HG03064 (cell line): ENCODE measurements around the gene C4orf46.
"Not testable (repeated sequence)": the region's sequence is repeated elsewhere in the genome, so short reads cannot be mapped to it uniquely, and the experiment has no call there.

Experiments used
- ATAC-seq: cut with Tn5 transposase; IDR thresholded peaks from one replicate; pipeline ENCODE4 v1.9.1; 2021; ENCODE audit warnings: low read depth; ENCODE audit not compliant: unreplicated experiment

C4orf46 gene

DNA sequence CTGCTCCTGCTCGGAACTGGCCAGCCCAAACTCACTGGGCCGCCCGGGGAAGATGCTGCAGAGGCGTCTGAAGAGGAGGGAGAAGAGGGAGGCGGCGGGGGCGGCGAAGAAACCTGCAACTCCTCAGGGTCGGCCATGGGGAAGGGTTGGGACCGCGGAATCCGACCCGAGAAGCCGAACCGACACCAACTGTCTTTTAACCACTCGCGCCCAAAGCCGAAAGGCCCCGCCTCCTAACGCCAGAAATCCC lies at the start of gene C4orf46:
C4orf46 (minus strand) TSS at position 223 of the 250 bp plus-strand sequence; CDS start at position 137, 86 bp downstream.
- no peak for ATAC-seq

DNA sequence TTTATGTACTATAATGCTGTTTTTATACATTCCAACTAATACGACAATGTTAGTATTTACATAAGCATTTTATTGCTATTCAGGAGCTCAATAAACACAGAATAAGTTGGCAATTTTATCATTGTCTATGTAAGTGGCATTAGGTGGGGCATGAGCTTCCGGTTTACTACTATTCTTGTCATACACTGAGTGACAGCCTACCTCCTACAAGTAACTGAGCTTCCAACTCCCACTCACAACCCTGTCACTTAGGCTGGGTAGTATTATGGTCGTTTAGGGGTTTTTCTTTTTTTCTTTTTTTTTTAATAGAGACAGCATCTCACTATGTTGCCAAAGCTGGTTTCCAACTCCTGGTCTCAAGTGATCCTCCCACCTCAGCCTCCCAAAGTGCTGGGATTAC lies 44.1 kb upstream of the C4orf46 start:
- no peak for ATAC-seq

DNA sequence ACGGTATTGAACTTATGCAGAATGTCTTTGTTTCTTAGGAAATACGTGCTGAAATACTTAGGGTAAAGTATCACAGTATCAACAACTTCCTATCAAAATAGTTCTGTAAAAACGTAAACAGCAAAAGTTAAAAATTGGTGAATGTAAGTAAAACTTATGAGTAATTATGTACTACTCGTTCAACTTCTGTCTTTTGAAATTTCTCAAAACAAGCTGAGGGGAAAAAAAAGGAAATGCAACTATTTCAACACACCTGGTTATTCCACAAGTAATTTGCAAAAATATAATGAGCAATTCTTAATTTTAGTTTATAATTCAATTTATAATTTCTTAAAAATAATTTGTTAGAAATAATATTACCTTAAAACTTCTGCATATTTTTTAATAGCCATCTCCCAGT lies 43.2 kb upstream of the C4orf46 start:
- ATAC-seq = no peak

DNA sequence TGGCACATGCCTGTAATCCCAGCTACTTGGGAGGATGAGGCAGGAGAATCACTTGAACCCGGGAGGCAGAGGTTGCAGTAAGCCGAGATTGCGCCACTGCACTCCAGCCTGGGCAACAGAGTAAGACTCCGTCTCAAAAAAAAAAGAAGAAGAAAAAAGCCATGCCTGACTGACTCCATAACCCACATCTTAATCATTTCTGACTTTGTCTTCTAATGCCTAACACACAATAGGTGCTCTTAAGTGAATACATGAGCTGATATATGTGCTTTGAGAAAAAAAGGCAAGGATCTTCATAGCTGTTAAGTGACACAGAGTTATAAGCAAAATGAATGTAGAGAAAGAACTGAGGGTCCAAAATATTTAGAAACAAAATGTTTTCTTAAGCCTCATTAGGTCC lies 40.9 kb upstream of the C4orf46 start:
- not testable (repeated sequence) for ATAC-seq

DNA sequence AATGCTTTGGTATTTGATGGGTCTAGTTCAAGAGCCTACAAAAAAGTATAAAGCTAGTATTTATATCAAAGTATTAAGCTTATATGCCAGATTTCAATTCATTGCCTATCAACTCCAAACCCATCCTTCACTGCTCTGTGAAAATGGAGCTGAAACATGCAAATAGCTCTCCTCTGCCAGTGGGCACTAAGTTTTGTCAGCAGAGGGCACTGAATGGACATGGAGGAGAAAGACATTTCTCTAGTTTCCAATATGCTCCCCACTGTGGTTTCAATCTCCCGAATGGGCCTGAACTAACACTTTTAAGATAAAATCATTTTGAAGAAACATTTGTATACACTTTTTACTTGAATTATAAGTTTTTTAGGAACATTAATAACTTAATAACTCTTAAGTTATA lies 39.1 kb upstream of the C4orf46 start:
- ATAC-seq = no peak

DNA sequence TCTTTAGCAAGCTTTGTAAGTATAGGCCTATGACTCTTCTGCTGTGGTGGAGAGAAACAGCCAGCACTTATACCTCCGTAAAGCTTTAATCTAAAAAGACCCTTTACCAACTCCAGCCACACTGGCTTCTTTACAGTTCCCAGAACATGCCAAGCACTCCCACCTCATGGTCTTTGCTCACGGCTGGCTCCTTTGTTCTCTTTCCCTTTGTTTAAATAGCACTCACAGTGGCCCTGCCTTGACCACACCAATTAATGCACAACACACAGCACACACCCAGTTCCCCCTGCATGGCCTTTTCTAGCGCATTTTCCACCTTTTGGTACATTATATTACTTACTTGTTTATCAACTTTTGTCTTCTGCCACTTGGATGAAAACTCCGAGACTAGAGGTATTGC lies 32.6 kb upstream of the C4orf46 start:
- no peak for ATAC-seq

DNA sequence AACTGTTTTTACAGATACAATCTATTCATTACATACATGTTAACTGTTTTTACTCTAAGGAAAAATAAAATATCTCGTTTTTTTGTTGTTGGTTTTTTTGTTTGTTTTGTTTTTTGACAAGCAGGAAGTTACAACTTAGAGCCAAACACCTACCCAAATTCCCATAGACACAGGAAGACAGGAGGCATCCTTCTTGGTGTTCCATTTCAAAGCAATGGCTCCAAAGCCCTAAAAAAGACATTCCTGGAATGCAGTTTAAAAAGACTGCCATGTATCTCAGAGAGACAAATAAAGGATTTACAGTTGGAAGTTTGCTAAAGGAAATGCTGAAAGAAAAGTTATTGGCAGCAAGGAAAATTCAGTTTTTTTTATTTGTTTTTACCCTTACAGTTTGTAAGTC lies 17.1 kb upstream of the C4orf46 start:
- no peak for ATAC-seq

DNA sequence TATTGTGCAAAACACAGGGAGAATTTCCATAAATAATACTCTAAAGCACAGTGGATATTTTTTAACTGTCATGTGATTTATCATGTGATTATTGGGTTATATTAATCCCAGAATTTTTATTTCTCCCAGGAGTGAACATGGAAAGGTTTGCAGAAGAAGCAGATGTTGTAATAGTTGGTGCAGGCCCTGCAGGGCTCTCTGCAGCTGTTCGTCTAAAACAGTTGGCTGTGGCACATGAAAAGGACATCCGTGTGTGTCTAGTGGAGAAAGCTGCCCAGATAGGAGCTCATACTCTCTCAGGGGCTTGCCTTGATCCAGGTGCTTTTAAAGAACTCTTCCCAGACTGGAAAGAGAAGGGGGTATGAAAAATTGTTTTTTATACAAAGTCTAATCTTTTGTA lies 10.4 kb upstream of the C4orf46 start:
- no peak for ATAC-seq

DNA sequence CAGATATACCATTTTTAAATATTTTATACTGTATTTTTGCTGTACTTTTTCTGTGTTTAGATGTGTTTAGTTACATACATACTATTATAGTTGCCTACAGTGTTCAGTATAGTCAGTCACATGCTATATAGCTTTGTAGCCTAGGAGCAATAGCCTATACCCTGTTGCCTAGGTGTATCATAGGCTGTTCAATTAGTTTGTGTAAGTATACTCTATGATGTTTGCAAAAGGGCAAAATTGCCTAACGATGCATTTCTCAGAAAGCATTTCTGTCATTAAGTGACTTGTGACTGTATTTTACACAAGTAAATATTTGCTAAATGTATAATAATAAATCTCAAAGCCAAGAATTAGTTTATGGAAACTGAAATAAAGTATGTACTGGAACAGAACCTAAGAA lies 9.9 kb upstream of the C4orf46 start:
- ATAC-seq = no peak

DNA sequence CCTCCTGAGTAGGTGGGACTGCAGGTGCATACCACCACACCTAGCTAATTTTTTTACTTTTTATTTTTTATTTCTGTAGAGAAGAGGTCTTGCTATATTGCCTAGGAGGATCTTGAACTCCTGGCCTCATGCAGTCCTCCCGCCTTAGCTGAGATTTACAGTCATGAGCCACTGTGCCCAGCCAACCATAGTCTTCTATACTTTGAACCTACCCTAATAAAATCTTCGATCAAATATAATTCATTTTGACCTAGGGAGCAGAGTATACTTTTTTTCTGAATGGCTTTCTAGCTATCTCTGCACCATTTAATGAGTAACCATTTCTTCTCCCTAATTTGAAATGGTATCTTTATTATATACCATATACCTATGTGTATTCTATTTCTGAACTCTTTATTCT lies 7.1 kb upstream of the C4orf46 start:
- ATAC-seq = no peak

DNA sequence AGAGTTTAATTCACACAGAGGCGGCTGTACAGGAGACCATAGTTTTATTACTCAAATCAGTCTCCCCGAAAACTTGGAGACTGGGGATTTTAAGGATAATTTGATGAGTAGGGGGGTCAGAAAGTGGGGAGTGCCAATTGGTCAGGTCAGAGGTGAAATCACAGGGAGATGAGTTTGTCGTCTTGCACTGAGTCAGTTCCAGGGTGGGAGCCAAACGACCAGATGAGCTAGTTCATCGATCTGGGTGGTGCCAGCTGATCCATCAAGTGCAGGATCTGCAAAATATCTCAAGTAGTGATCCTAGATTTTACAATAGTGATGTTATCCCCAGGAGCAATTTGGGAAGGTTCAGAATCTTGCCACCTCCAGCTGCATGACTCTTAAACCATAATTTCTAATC lies 4.4 kb upstream of the C4orf46 start:
- ATAC-seq = no peak

DNA sequence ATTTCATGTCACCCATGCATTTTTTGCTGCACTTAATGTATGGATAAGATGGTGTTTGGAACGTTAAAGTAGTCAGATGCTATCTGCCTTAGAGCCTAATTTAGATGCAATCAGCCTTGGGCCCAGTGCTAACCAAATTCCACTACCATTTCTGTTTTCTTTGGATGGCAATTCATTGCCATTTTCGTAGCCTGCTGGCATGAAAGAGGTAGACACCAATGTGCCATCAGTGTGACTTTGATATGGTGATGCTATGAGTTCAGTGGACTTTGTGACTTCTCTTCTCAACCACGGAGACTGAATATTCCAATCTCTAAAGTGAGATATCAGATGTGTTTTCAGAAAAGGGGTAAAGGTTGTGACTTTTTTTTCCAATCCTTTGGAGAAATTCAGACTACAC lies 1.9 kb upstream of the C4orf46 start:
- no peak for ATAC-seq

DNA sequence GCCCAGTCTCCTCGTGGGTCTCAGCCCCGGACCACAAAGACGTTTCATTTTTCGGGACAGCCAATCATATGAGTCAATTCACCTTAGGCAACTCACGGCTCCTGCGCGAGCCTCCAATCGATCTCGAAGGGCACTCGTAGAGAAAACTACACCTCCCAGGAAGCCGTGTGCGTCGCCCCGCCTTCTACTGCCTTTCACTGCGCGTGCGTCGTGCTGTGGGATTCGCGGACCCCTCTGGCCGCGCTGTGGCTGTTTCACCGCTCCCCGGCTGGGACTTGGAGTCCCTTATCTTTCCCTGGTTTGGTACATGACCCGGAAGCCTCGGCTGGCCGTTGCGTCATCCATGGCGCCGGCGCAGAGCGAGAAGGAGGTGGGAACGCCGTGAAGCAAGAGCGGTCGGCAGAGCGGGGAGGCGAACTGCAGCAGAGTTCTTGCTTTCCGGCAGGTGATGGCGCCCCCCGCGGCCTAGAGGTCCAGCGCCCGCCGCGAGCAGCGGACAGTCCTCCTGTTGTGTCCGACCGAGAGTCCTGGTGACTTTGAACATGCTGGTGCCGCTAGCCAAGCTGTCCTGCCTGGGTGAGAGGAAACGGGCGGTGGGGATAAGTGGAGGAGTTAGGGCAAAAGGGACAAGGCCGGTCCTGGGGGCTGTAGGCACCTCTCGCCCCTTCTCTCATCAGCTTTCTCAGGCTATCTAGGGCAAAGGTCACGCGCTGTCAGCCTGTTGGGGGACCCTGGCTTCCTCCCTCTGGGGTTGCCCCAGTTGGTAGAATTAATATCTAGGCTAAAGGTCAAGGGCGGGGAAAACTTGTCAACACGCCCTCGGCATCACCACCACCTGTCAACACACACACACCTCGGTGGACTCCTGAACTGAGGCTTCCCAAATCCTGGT lies 474 bp upstream of the C4orf46 start, which contains the start of gene ETFDH:
ETFDH (plus strand) TSS at position 382 of the 892 bp plus-strand sequence; CDS start at position 543, 161 bp downstream.
- peak; percentile 88 for ATAC-seq

DNA sequence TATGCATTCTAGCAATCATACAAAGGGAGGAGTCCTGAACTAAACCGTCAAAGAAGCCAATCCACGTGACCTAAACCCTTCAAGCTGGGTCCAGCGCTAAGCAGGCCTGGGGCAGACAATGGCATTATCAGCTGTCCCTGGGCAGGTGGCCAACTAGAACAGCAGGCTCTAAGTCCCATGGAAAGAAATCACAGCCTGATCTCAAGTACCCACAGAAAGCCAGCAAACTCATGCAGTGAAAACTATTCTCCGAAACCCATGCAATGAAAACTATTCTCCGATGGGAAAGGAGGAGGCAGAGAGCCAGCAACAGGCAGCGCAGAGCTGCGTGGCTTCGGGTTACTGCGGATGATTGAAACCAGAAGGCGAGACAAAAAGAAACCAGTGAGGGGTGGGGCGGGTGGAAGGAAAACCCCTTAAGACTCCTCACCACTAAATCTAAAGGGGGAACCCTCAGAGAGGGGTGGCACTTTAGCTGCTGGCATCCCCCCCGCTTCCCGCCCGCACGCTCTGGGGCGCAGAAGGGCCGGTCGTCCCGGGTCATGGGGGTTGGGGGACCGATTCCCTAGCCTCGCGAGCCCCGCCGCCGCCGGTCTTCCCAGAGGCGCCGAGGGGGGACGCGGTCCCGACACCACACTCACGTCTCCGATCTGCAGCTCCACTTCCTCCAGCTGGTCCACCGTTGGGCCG lies 567 bp downstream of the C4orf46 start:
- ATAC-seq = peak; percentile 35

DNA sequence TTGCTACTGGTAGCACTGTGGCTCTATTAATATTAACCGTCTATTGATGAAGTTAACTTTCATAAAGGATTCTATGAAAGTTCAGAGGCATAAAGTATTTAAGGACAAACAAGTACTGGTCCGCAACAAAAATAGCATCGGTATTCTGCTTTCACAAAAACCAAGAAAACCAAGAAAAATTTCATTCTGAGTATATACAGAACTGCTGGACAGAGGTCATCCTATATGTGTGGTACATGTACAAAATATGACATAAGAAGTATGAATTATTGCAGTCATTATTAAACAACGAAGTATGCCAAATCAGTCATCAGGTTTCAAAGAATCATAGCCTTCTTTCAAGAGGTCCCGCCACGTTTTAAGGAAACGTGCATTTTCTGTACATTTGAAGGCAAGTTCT lies 2.4 kb downstream of the C4orf46 start:
- ATAC-seq = no peak

DNA sequence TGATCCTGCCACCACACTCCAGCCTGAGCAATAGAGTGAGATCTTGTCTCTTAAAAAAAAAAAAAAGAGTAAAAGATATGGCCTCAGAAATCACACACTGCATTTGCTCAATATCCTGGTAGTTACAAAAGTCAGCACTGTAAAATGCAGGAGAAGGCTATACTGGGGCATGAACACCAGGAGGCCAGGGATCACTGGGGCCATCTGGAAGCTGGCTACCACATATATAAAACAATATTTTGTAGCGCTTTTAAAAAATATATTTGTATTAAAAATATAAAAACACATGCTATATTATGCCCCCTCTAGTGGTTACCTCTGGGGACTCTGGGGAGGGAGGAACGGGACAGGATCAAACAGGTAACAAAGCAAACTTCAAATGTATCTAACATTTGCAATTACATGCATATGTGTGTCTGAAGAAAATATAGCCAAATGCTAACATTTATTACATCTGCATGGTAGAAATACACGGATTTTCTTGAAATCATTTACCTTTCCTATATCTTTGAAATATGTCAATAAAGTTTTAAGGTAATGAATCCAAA lies 4.0 kb downstream of the C4orf46 start:
- no peak for ATAC-seq

DNA sequence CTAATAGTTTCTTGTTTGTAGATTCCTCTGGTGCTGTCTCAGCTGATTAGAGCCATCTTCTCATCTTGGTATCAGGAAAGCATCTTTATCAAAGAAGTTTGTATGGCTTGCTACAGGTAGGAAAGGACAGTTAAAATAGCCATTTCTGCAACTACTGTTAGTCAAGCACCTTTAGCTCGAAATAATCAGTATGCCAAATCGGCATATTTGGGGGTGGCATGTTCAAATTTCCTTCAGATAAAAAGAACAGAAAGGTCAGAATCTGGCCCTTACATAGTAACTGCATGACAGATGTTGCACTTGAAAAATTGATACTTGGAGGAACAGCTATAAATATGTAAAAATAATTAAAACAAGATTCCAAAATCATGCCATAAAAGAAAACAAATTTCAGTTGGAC lies 4.8 kb downstream of the C4orf46 start:
- no peak for ATAC-seq

DNA sequence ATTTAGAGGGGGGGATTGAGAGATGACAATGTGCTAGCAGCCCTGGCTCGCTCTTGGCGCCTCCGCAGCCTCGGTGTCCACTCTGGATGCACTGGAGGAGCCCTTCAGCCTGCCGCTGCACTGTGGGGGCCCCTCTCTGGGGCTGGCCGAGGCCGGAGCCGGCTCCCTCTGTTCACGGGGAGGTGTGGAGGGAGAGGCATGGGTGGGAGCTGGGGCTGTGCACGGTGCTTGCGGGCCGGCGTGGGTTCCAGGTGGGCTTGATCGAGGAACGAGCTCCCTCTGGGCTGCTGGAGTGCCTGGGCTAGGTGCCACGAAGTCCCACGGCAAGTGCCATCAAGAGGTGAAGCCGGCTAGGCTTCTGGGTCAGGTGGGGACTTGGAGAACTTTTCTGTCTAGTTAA lies 6.9 kb downstream of the C4orf46 start:
- ATAC-seq = no peak

DNA sequence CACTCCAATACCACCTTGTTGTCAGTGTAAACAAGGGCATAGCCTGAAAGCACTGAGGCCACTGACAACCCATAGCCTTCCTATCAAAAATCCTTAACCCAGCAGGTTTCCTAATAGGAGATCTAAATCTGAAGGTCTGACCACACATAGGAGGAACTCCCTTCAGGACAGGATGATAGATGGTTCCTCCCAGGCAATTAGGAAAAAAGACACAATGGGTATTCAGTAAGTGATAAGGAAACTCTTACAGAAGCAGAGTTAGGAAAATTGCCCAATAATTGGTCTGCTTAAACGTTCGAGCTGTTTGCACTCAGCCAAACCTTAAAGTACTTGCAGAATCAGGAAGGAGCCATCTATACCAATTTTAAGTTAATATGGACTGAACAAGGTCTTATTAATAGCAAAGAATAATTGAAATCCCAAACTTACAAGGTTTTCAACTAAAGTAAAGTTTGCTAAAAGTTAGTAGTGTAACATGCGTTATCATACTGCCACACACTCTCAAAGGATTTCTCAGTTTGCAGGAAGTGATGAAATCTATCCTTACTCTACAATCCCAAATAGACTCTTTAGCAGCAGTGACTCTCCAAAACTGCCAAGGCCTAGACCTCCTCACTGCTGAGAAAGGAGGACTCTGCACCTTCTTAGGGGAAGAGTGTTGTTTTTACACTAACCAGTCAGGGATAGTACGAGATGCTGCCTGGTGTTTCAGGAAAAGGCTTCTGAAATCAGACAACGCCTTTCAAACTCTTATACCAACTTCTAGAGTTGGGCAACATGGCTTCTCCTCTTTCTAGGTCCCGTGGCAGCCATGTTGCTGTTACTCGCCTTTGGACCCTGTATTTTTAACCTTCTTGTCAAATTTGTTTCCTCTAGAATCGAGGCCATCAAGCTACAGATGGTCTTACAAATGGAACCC lies 7.7 kb downstream of the C4orf46 start:
- ATAC-seq = not testable (repeated sequence)

DNA sequence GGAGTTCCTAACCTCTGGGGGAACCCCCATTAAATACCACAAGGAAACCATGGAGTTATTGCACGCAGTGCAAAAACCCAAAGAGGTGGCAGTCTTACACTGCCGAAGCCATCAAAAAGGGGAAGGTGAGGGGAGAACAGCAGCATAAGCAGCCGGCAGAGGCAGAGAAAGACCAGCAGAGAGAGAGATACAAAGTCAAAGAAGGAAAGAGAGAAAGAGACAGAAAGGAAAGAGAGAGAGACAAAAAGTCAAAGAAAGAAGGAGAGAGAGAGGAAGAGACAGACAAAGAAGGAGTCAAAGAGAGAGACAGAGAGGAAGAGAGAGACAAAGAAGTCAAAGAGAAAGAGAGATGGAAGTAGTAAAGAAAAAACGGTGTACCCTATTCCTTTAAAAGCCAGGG lies 8.4 kb downstream of the C4orf46 start:
- not testable (repeated sequence) for ATAC-seq

DNA sequence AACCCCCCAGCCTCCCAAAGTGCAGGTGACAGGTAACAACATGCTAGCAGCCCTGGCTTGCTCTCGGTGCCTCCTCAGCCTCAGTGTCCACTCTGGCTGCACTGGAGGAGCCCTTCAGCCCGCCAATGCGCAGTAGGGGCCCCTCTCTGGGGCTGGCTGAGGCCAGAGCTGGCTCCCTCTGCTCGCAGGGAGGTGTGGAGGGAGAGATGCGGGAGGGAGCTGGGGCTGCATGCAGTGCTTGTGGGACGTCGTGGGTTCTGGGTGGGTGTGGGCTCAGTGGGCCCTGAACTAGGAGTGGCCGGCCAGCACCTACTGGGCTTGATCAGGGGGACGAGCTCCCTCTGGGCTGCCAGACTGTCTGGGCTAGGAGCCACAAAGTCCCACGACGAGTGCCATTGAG lies 14.4 kb downstream of the C4orf46 start:
- no peak for ATAC-seq
